ENCODE results near the gene GABRB2. TPM values are rescaled to one million over a fixed set of nuclear protein-coding genes. Genes with fewer than 3 reads are reported as not detected.

Gene GABRB2
- total RNA-seq = not detected

DNA sequence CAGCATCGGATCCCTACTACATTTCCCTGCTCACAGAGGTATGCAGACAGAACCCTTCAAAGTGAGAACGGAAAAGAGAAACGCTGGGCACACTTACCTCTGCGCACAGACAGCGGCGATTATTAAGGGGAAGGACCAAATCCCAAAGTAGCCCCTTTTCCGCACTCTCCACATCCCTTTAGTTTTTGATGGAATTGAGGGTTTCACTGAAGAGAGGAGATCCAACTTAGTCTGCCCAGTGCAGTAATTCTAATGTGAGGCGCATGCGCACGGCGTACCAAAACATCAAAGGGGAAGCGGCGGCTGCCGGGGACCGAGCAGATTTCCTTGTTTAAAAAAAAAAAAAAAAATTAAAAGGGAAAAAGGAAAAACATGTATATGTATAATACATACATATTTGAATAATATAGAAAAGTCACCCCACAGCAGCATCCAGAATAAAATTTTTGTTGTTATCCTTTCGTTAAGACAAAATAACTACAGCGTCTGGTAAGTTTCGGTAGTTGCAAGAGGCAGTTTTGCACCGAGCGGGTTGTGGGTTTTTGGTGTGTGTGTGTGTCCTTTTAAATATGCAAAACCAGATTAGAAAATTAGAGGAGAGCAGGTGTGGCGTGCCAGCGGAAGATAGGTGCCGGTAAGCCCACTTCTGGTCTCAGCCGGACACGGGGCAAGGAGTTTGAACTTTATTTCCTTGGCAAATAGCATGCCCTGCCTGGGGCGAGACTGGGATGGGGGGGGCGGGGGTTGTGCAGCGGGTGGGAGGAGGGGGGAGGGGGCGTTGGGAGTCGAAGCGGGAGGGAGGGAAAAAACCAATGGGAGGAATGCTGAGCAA lies at the start of gene GABRB2:
Gene GABRB2 (minus strand): TSS at position 256 of the 832 bp plus-strand sequence. CDS start 82 bp downstream, at position 174.
- Mint-ChIP-seq H3K36me3 (no peaks in the 10 kb centered on the region), H3K27me3 (peaks cover 48% of the 10 kb centered on the region), H3K9me3 (peaks cover under 1% of the 10 kb centered on the region), H3K4me1 (ENCODE audit: low read depth) (peaks cover 15% of the 10 kb centered on the region), H3K27ac (no peak within 1 kb of the TSS), H3K4me3 (peak within 1 kb of the TSS; percentile 73)
- CTCF ChIA-PET = no interaction called here
- POLR2A ChIA-PET = no interaction called here
- intact Hi-C loops (cut with micrococcal nuclease) = loop anchor here (2.0 to 10.0 kb wide), 2 partner anchors 1112 to 1800 kb away; no protein-coding TSS in a partner anchor
- peak; percentile 42 for DNase-seq

DNA sequence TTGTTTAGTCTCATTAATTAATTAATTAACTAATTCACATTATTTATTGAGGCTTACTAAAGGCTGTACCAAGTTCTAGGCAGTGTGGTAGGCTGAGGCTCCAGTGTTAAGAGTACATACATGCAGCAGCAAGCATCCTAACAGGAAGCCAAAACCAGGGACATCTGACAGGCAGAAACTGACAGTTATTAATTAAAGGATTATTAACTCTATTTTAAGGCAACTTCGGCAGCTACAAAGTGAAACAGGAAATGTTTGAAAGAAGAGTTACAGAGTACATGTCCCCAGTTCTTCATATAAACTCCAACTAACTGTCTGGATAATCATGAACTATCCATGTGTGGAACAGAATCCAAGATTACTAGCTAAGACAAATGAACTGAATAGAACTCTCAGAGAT lies 39.3 kb upstream of the GABRB2 start:
- Mint-ChIP-seq H3K36me3 (no peaks in the 10 kb centered on the region), H3K27ac (no peak overlapping the region), H3K4me1 (ENCODE audit: low read depth) (no peaks in the 10 kb centered on the region), H3K27me3 (no peaks in the 10 kb centered on the region), H3K9me3 (peaks cover 2% of the 10 kb centered on the region), H3K4me3 (no peak overlapping the region)
- intact Hi-C loops (cut with micrococcal nuclease) = no loop called here
- POLR2A ChIA-PET = no interaction called here
- CTCF ChIA-PET = no interaction called here
- DNase-seq = no peak

DNA sequence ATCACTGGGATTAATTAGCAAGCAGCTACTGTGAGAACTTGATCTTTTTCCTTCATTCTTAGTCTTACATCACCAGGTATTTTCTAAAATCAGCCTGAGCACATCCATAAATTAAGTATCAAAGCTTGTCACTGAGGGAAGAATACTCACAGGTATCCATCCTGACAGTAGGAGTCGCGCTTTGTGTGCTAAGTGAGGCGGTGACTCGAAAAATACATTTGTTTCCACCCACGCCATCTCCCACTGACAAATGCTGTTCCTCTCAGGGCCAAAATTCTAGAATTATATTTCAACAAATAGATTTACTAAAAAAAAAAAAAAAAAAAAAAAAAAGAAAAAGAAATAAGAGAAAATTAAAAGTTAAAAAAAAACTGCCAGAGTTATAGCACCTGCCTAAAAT lies 34.1 kb upstream of the GABRB2 start:
- no peaks in the 10 kb centered on the region for H3K9me3 Mint-ChIP-seq
- H3K36me3 Mint-ChIP-seq = no peaks in the 10 kb centered on the region
- no peaks in the 10 kb centered on the region for H3K27me3 Mint-ChIP-seq
- no peaks in the 10 kb centered on the region for H3K4me1 Mint-ChIP-seq (ENCODE audit: low read depth)
- ChIA-PET POLR2A (no interaction called here), CTCF (no interaction called here)
- DNase-seq = no peak
- intact Hi-C loops (cut with micrococcal nuclease) = no loop called here
- no peak overlapping the region for H3K4me3 Mint-ChIP-seq
- H3K27ac Mint-ChIP-seq = no peak overlapping the region

DNA sequence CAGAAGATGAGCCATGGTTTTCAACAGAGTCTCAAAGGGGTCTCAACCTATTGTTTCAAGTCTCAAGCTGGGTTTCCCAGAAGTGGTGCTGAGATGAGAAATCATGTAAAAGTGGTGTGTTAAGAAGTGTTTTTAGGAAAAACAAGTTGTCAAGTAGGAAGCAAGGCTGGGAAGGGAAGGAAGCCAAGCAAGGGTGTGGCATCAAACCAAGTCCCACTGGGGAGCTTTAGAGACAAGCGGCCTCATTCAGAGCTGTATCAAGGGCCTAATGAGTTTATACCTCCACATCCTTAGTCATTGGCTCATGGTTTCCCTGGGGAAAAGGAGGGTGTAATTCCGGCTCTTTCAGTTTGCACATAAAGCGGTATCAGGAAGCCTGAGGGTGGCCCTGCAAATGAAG lies 26.4 kb upstream of the GABRB2 start:
- Mint-ChIP-seq H3K27me3 (no peaks in the 10 kb centered on the region), H3K27ac (no peak overlapping the region), H3K4me3 (no peak overlapping the region), H3K4me1 (ENCODE audit: low read depth) (no peaks in the 10 kb centered on the region), H3K9me3 (no peaks in the 10 kb centered on the region), H3K36me3 (no peaks in the 10 kb centered on the region)
- intact Hi-C loops (cut with micrococcal nuclease) = no loop called here
- ChIA-PET CTCF (no interaction called here), POLR2A (no interaction called here)
- no peak for DNase-seq

DNA sequence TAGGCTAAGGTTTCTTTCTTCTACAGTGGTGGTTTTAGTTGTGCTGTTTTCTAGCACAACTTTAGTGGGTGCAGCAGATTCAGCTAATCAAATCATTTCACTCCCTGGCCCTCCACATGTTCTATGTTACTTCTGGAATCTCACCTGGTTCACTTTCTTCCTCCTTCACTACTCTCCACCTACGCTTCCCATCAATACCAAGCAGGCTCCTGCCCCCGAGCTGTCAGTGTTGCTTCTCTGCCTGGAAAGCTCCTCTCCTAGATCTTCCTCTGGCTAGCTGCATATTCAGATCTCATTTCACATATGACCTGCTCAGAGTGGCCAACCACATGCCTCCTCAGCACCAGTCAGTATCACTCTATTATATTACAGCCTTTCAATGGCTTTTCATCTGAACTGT lies 19.6 kb upstream of the GABRB2 start:
- H3K36me3 Mint-ChIP-seq = no peaks in the 10 kb centered on the region
- DNase-seq = no peak

DNA sequence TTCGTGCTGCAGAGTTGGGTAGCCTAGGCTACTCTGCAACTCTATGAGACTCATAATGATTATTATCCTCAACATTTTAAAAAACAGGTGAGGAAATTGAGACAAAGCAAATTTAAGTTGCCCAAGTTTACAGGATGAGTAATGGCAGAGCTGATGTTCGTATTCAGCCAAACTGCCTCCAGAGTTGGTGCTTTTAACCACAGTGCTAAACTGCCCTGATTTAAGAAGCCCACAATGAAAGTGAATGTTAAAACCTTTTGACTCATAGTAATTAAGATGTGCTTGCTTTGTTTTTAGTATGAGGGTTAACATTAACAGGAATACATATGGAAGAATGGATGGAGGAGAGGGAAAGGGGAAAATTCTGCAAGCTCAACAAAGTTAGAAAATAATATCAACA lies 15.9 kb upstream of the GABRB2 start:
- no peaks in the 10 kb centered on the region for H3K9me3 Mint-ChIP-seq
- H3K27me3 Mint-ChIP-seq = no peaks in the 10 kb centered on the region
- no peak overlapping the region for H3K27ac Mint-ChIP-seq
- H3K4me1 Mint-ChIP-seq (ENCODE audit: low read depth) = no peaks in the 10 kb centered on the region
- no peak for DNase-seq
- H3K36me3 Mint-ChIP-seq = no peaks in the 10 kb centered on the region
- POLR2A ChIA-PET = no interaction called here
- CTCF ChIA-PET = no interaction called here
- intact Hi-C loops (cut with micrococcal nuclease) = no loop called here
- no peak overlapping the region for H3K4me3 Mint-ChIP-seq

More for the DNA sequence above, 19.6 kb upstream of the GABRB2 start:
- Mint-ChIP-seq H3K4me3 (no peak overlapping the region), H3K9me3 (no peaks in the 10 kb centered on the region), H3K27ac (no peak overlapping the region), H3K27me3 (no peaks in the 10 kb centered on the region), H3K4me1 (ENCODE audit: low read depth) (no peaks in the 10 kb centered on the region)
- intact Hi-C loops (cut with micrococcal nuclease) = no loop called here
- CTCF ChIA-PET = no interaction called here
- POLR2A ChIA-PET = no interaction called here

DNA sequence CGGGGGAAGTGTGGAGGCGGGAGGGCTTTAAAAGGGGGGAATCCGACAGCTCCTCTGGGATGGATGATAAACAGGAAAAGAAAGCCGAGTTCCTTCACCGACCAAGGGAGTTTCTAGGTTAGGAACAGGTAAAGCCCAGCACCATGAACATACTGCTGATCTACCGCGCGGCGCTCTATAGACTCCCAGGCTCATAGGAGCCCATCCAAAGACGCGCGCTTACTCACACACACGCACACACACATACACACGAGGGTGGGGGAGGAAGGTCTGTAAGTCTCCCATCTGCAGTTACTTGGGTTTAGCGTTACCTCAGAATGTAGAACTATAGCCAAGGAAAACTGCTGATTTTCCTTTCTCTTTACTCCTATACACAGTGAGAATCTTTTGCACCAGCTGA lies 2.6 kb upstream of the GABRB2 start:
- H3K4me1 Mint-ChIP-seq (ENCODE audit: low read depth) = peaks cover 15% of the 10 kb centered on the region
- H3K4me3 Mint-ChIP-seq = no peak overlapping the region
- intact Hi-C loops (cut with micrococcal nuclease) = loop anchor here (10.0 kb wide), 1 partner anchor 1114 kb away; no protein-coding TSS in a partner anchor
- no peaks in the 10 kb centered on the region for H3K36me3 Mint-ChIP-seq
- H3K9me3 Mint-ChIP-seq = peaks cover 3% of the 10 kb centered on the region
- H3K27ac Mint-ChIP-seq = no peak overlapping the region
- ChIA-PET CTCF (interaction anchor here (1.1 to 1.5 kb wide), 2 partner anchors 16 to 1111 kb away, joined by 3 to 4 read pairs; no protein-coding TSS in a partner anchor), POLR2A (no interaction called here)
- H3K27me3 Mint-ChIP-seq = peaks cover 50% of the 10 kb centered on the region
- no peak for DNase-seq

DNA sequence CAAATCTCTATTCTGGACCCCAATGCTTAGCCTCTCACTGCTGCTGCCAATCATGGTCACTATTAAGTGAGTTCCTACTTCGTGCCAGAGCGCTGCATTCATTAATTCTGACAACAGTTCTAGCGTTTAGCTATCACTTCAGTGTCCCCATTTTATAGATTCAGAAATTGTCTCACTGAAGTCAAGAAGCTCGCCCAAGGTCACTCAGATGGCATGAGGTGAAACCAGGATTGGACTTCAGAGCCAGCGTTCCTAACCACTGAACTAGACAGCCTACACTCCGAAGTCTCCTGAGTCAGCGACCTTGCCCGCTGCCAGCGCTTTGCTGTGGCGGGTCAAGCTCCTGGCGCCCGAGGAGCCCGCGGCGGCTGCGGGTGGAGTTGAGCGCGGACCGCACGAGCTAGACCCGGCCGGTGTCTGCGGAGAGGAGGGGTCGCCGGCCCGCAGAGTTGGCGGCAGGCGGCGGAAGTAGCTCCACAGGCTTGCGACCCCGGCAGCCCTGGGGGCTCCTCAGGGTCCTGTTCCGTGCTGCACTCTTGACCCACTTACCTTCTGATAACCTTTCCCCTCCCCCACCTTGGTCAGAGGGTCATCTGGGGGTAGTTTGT lies 2.1 kb upstream of the GABRB2 start:
- no peak overlapping the region for H3K4me3 Mint-ChIP-seq
- peaks cover 3% of the 10 kb centered on the region for H3K9me3 Mint-ChIP-seq
- peaks cover 51% of the 10 kb centered on the region for H3K27me3 Mint-ChIP-seq
- CTCF ChIA-PET = interaction anchor here (1.1 to 1.5 kb wide), 2 partner anchors 16 to 1110 kb away, joined by 3 to 4 read pairs; no protein-coding TSS in a partner anchor
- DNase-seq = no peak
- H3K27ac Mint-ChIP-seq = no peak overlapping the region
- peaks cover 15% of the 10 kb centered on the region for H3K4me1 Mint-ChIP-seq (ENCODE audit: low read depth)
- no peaks in the 10 kb centered on the region for H3K36me3 Mint-ChIP-seq
- intact Hi-C loops (cut with micrococcal nuclease) = loop anchor here (10.0 kb wide), 1 partner anchor 1114 kb away; no protein-coding TSS in a partner anchor
- POLR2A ChIA-PET = interaction anchor here (1.2 kb wide), 1 partner anchor 10 kb away, joined by 3 read pairs; no protein-coding TSS in a partner anchor

DNA sequence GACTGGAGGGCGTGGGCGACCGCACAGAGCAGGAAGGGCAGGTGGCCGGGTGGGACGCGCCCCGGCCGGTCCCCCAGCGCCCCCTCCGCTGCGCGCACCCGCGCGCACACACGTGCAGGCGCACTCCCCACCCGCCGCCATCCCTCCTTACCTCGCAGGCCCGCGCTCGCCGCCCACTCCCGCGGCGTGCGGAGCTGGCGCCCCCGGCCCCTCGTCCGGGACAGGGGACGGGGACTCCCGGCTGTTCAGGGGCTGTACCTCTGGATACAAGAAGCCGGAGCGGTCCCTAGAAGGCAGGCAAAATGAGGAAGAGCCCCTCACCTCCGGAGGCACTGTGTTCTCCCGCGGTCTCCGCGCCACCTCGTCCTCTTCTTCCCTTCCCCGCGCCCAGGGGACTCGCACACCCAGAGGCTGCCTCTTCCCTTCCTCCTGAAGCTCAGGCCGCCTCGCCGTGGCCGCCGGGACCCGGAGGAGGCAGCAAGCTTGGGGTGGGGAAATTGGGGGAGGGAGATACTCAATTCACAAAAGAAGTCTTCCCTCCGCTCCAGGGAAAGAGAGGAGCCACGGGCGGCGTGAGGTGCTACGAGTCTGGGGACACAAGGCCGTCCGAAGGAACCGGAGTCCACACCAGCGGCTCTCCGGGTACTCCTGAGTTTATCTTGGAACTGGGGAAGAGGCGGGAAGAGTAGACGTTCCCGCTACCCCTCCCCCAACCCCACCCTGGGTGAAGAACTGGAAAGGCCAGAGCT lies 1.4 kb upstream of the GABRB2 start:
- Mint-ChIP-seq H3K36me3 (no peaks in the 10 kb centered on the region), H3K27ac (no peak overlapping the region), H3K27me3 (peaks cover 52% of the 10 kb centered on the region), H3K9me3 (peaks cover 3% of the 10 kb centered on the region), H3K4me3 (no peak overlapping the region), H3K4me1 (ENCODE audit: low read depth) (peaks cover 15% of the 10 kb centered on the region)
- intact Hi-C loops (cut with micrococcal nuclease) = loop anchor here (2.0 to 10.0 kb wide), 2 partner anchors 1113 to 1799 kb away; no protein-coding TSS in a partner anchor
- DNase-seq = no peak
- POLR2A ChIA-PET = interaction anchor here (1.2 kb wide), 1 partner anchor 11 kb away, joined by 3 read pairs; no protein-coding TSS in a partner anchor
- CTCF ChIA-PET = interaction anchor here (1.1 to 1.5 kb wide), 2 partner anchors 15 to 1109 kb away, joined by 3 to 4 read pairs; no protein-coding TSS in a partner anchor

DNA sequence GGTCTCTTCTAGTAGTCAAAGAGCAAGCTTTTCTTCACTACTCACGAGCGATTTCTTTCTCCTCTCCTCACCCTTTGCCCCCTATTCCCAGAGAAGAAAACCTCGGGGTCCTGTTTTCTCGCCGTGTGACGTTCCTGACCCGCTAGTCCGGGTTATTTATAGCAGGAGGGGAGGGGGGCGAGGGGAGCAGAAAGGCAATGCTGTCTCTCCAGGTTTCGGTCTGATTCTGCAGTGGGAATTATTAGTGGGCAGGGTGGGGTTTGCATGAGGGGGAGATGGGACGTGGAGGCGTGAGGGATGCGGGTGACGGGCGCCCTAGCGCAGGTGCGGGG lies 847 bp upstream of the GABRB2 start:
- no peak for DNase-seq
- ChIA-PET POLR2A (interaction anchor here (1.2 kb wide), 1 partner anchor 11 kb away, joined by 3 read pairs; no protein-coding TSS in a partner anchor), CTCF (no interaction called here)
- Mint-ChIP-seq H3K9me3 (peaks cover 3% of the 10 kb centered on the region), H3K36me3 (no peaks in the 10 kb centered on the region), H3K4me3 (no peak overlapping the region), H3K27me3 (peaks cover 51% of the 10 kb centered on the region), H3K27ac (no peak overlapping the region), H3K4me1 (ENCODE audit: low read depth) (peaks cover 15% of the 10 kb centered on the region)
- intact Hi-C loops (cut with micrococcal nuclease) = loop anchor here (2.0 to 10.0 kb wide), 2 partner anchors 1113 to 1799 kb away; no protein-coding TSS in a partner anchor

DNA sequence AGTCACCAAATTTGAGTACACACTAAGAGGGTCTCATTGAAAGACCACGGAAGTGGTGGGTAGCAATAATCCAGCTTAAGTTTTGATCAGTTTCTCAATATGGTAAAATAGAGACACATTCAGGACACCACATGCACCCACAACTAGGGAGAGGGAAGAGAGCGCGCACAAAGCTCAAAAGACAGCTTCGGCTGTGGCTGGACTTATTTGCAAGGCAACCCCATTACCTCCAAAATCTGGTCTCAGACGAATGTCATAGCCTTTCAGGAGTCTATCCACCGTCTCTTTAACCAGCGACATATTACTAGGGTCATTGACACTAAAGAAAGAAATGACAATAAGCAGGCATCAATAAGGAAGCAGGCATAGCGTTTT lies 443 bp downstream of the GABRB2 start:
- H3K36me3 Mint-ChIP-seq = no peaks in the 10 kb centered on the region
- no peaks in the 10 kb centered on the region for H3K9me3 Mint-ChIP-seq
- H3K4me3 Mint-ChIP-seq = peak overlapping the region; percentile 67
- ChIA-PET POLR2A (no interaction called here), CTCF (no interaction called here)
- intact Hi-C loops (cut with micrococcal nuclease) = loop anchor here (2.0 to 10.0 kb wide), 2 partner anchors 1111 to 1801 kb away; no protein-coding TSS in a partner anchor
- H3K27ac Mint-ChIP-seq = no peak overlapping the region
- H3K4me1 Mint-ChIP-seq (ENCODE audit: low read depth) = peaks cover 15% of the 10 kb centered on the region
- DNase-seq = no peak
- H3K27me3 Mint-ChIP-seq = peaks cover 50% of the 10 kb centered on the region
